ENCODE data around the gene LCNL1.

- no peak for TF ChIP-seq EZH2 (IDR thresholded peaks at IDR 0.05)
- no peak for TF ChIP-seq FOXP2 (optimal IDR thresholded peaks at IDR 0.05; ENCODE audit: control extremely low read depth, extremely low read length, insufficient read depth)
Observed at GRCh38 chr9:136942112-136942880, 40.5 kb upstream of the LCNL1 start.
